Mammary epithelial cell (primary cell): ENCODE data around the gene FLOT1.

Experiments
- CTCF ChIP-seq, 2 donors: IDR thresholded peaks in 1 of 2; conservative IDR thresholded peaks in 1 of 2; 2 replicates each; pipeline ENCODE4 v1.5.1; 2011 to 2012; ENCODE audit warnings: inconsistent platforms in 2 of 2, low read length in 2 of 2, mild to moderate bottlenecking in 2 of 2, control low read depth in 1 of 2, low read depth in 1 of 2; ENCODE audit not compliant: insufficient read depth in 1 of 2; ENCODE audit errors: extremely low read depth in 1 of 2
- EZH2 ChIP-seq: IDR thresholded peaks from 2 replicates; pipeline ENCODE4 v1.6.1; 2012; ENCODE audit warnings: low read length, inconsistent platforms, borderline replicate concordance

DNA sequence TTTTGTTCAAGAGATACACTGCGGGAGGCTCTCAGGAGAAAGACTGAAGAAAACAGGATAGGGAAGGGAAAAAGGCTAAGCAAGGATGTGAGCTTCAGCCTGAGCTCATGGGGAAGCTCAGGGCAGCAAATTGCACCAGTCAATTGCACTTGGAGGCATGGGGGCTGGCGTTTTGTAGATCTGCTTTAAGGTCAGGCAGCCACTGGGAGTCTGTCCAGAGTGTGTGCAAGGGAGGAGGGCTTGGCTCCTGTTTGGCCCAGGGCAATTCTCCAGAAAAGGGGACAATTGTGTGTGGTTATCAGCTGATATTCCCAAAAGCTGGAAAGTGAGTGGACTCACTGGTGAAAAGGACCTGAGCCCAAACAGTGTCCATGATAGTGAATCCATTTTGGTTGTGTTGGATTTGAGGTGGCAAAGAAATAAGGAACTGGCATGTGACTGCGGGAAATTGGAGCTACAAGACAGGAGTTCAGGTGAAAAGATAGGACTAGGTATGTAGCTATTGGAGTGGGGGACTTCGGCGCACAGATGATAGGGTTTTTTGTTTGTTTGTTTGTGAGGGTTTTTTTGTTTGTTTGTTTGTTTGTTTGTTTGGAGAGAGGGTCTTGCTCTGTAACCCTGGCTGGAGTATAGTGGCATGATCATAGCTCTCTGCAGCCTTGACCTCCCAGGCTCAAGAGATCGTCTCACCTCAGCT, 24.1 kb upstream of the FLOT1 start:
- TF ChIP-seq CTCF (conservative IDR thresholded peaks at IDR 0.05 in 1 of 2, IDR thresholded peaks at IDR 0.05 in 1 of 2; ENCODE audit: extremely low read depth in 1 of 2, insufficient read depth in 1 of 2, low read depth in 1 of 2, low read length in 2 of 2) (no peak), EZH2 (no peak)
